ENCODE measurements around the gene KANSL1L.

Gene KANSL1L

DNA sequence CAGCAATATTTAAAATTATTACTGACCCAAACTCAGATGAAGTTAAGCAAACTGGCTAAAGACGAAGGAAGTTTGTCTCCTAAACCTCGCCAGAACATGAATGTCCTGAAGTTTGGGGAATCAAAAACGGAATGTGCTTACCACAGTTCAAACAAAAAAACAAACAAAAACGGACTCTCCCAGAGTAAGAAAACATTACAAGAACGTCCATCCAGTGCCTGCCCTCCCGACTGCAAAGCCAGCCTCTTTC, 1.1 kb downstream of the KANSL1L start:
- POLR2A ChIA-PET: no interaction called here
- DNase-seq (ENCODE audit: low read depth, low spot score): no peak
- CTCF ChIA-PET: interaction anchor here (1.1 kb wide), 1 partner anchor 29 kb away, joined by 4 read pairs; no protein-coding TSS in a partner anchor
- TF ChIP-seq CTCF (IDR thresholded peaks at IDR 0.05; ENCODE audit: insufficient read depth, low read length, missing control alignments): no peak
- peak overlapping the region; percentile 55 for H3K4me3 ChIP-seq (ENCODE audit: low read depth, low read length)

- peak; percentile 36 for DNase-seq (ENCODE audit: low read depth, low spot score)
- no peak for TF ChIP-seq CTCF (IDR thresholded peaks at IDR 0.05; ENCODE audit: insufficient read depth, low read length, missing control alignments)
- H3K4me3 ChIP-seq (ENCODE audit: low read depth, low read length): peak overlapping the region; percentile 55
- CTCF ChIA-PET: no interaction called here
- POLR2A ChIA-PET: no interaction called here
These were observed 1.6 kb downstream of the KANSL1L start for GRCh38 chr2:210169516-210170195.

- no peak for TF ChIP-seq CTCF (IDR thresholded peaks at IDR 0.05; ENCODE audit: insufficient read depth, low read length, missing control alignments)
- POLR2A ChIA-PET: no interaction called here
- CTCF ChIA-PET: interaction anchor here (0.9 kb wide), 1 partner anchor 29 kb away, joined by 3 read pairs; no protein-coding TSS in a partner anchor
- no peak for DNase-seq (ENCODE audit: low read depth, low spot score)
- H3K4me3 ChIP-seq (ENCODE audit: low read depth, low read length): no peak overlapping the region
These were observed 4.0 kb downstream of the KANSL1L start for GRCh38 chr2:210167227-210167626.

- TF ChIP-seq CTCF (IDR thresholded peaks at IDR 0.05; ENCODE audit: insufficient read depth, low read length, missing control alignments): no peak
- no peak for DNase-seq (ENCODE audit: low read depth, low spot score)
- no peak overlapping the region for H3K4me3 ChIP-seq (ENCODE audit: low read depth, low read length)
- ChIA-PET POLR2A (no interaction called here), CTCF (interaction anchor here (1.4 kb wide), 1 partner anchor 9 kb away, joined by 4 read pairs; no protein-coding TSS in a partner anchor)
These were observed 8.6 kb downstream of the KANSL1L start for GRCh38 chr2:210162466-210163124.

GRCh38 chr2:210159059-210159458, 12.2 kb downstream of the KANSL1L start:
- TF ChIP-seq CTCF (IDR thresholded peaks at IDR 0.05; ENCODE audit: insufficient read depth, low read length, missing control alignments): no peak
- POLR2A ChIA-PET: no interaction called here
- no peak overlapping the region for H3K4me3 ChIP-seq (ENCODE audit: low read depth, low read length)
- CTCF ChIA-PET: no interaction called here
- no peak for DNase-seq (ENCODE audit: low read depth, low spot score)

DNA sequence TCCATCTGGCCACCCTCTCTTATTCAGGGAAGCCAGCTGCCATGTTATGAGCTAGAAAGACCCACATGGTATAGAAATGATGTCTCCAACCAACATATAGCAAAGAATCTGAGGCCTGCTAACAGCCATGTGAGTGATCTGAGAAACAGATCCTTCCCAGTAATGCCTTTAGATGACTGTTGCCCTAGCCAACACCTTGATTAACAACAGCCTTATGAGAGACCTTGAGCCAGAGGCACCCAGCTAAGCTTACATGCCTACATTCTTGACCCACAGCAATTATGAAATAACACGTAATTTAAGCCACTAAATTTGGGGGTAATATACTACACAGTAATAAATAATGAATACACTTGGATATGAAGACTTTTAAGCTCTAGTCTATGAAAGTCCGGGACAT, 13.0 kb downstream of the KANSL1L start:
- DNase-seq (ENCODE audit: low read depth, low spot score): no peak
- ChIA-PET CTCF (interaction anchor here (0.9 kb wide), 1 partner anchor 84 kb away, joined by 3 read pairs; no protein-coding TSS in a partner anchor), POLR2A (interaction anchor here (0.7 kb wide), 1 partner anchor 71 kb away, joined by 3 read pairs; no protein-coding TSS in a partner anchor)
- no peak overlapping the region for H3K4me3 ChIP-seq (ENCODE audit: low read depth, low read length)
- no peak for TF ChIP-seq CTCF (IDR thresholded peaks at IDR 0.05; ENCODE audit: insufficient read depth, low read length, missing control alignments)

Data from AG04449 (cell line).